Heart left ventricle (tissue), 13 donors: Measurements from ENCODE around the gene YIPF3.

ENCODE experiments used
- POLR2A ChIP-seq, 2 donors: fragments of 450-650 bp; IDR thresholded peaks; one replicate each; pipeline ENCODE4 v1.6.1; 2017; ENCODE audit warnings: antibody characterized with exemption in 2 of 2, mild to moderate bottlenecking in 2 of 2, moderate library complexity in 2 of 2
- TF ChIP-seq, protein P1 (sequence below), 12 donors: fragments of 200-600 bp; sonication (generic) in 4 of 12; IDR thresholded peaks; one replicate each; pipeline versions ENCODE4 v1.5.0 to v1.8.0; 2018 to 2022; ENCODE audit warnings: antibody characterized with exemption in 12 of 12, mild to moderate bottlenecking in 5 of 12
- donor health status: ischemic (EF 13 %, LVEDD 7.1; RV severe dilation, severe dysfunction).
- donor health status: DM: no; HTN: yes; CAD: no.
- donor health status: DM: no; HTN: no; CAD: no.
- donor health status: ischemic (EF 25% LVEDD 6.9; RV normal size, moderate dysfunction).
- donor health status: ischemic (EF 25% LVEDD 5.7; RV mildly dilated, moderate dysfunction).
- donor health status: ischemic (EF 35%, LVEDD 5.7; RV mildly dilated, moderate dysfunction).
- donor health status: nonischemic (EF 11% LVEDD 7.7; RV severe dilation, severe dysfunction).
- donor health status: DM: yes; HTN: yes; CAD: no.
- donor health status: PGD.
- donor health status: ischemic (EF 29% LVEDD 5.4; RV normal size, mild dysfunction).
- donor health status: nonischemic (EF 23%, LVEDD 6.1; RV moderate dilation, normal function).

DNA sequence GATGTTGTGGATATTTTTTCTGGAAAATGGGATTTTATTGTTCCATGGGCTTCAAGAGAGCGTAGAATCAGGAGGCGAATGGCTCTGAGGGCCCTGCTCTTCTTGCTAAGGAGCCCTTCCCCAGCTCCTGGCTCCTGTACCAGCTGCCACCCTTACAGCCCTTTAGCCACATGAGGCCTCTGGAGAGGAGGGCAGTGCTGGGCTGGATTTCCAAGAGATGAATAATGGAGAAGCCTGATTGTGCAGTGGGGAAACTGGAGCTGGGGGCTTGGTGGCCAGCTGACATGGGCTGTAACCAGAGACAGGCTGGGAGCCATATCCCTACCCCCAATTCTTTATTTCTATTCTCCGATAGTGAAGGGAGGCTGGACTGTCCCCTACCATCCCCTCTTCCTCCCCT lies 15.8 kb downstream of the YIPF3 start:
- TF ChIP-seq, protein P1, sequence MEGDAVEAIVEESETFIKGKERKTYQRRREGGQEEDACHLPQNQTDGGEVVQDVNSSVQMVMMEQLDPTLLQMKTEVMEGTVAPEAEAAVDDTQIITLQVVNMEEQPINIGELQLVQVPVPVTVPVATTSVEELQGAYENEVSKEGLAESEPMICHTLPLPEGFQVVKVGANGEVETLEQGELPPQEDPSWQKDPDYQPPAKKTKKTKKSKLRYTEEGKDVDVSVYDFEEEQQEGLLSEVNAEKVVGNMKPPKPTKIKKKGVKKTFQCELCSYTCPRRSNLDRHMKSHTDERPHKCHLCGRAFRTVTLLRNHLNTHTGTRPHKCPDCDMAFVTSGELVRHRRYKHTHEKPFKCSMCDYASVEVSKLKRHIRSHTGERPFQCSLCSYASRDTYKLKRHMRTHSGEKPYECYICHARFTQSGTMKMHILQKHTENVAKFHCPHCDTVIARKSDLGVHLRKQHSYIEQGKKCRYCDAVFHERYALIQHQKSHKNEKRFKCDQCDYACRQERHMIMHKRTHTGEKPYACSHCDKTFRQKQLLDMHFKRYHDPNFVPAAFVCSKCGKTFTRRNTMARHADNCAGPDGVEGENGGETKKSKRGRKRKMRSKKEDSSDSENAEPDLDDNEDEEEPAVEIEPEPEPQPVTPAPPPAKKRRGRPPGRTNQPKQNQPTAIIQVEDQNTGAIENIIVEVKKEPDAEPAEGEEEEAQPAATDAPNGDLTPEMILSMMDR (IDR thresholded peaks at IDR 0.05), result no peak
- no peak for TF ChIP-seq POLR2A (IDR thresholded peaks at IDR 0.05)
